Liver (tissue), 9 donors: ENCODE results near the gene ALG10B. TPM values are rescaled to one million over a fixed set of nuclear protein-coding genes. Genes with fewer than 3 reads are reported as not detected.

Source experiments
- DNase-seq: peaks from one replicate; pipeline ENCODE4 v3.0.0-alpha.2; 2017; ENCODE audit warnings: low spot score
- H3K27ac ChIP-seq, 2 donors: one replicate each; pipeline ENCODE4 v1.7.0; 2013; ENCODE audit warnings: inconsistent platforms in 2 of 2, low read length in 2 of 2, control low read depth in 1 of 2, low read depth in 1 of 2, mild to moderate bottlenecking in 1 of 2
- H3K27me3 ChIP-seq, 4 donors: one replicate each; pipeline versions ENCODE4 v1.6.1 to v1.7.0; 2013; ENCODE audit warnings: low read length in 3 of 4, inconsistent platforms in 1 of 4, mild to moderate bottlenecking in 1 of 4, moderate library complexity in 1 of 4; ENCODE audit not compliant: control insufficient read depth in 4 of 4, insufficient read depth in 4 of 4
- H3K36me3 ChIP-seq, 4 donors: one replicate each; pipeline versions ENCODE4 v1.6.1 to v1.7.0; 2013; ENCODE audit warnings: low read length in 3 of 4, mild to moderate bottlenecking in 3 of 4, low read depth in 1 of 4, moderate library complexity in 1 of 4; ENCODE audit not compliant: control insufficient read depth in 4 of 4, insufficient read depth in 3 of 4
- H3K4me1 ChIP-seq, 4 donors: one replicate each; pipeline versions ENCODE4 v1.6.1 to v1.7.0; 2013; ENCODE audit warnings: low read length in 3 of 4, mild to moderate bottlenecking in 3 of 4, moderate library complexity in 1 of 4; ENCODE audit not compliant: control insufficient read depth in 4 of 4, insufficient read depth in 4 of 4
- H3K4me3 ChIP-seq, 3 donors: one replicate each; pipeline versions ENCODE4 v1.6.1 to v1.7.0; 2013; ENCODE audit warnings: low read length in 3 of 3, control low read depth in 1 of 3, low read depth in 1 of 3, mild to moderate bottlenecking in 1 of 3
- H3K9ac ChIP-seq, 2 donors: one replicate each; pipeline ENCODE4 v1.7.0; 2013; ENCODE audit warnings: low read length in 2 of 2, mild to moderate bottlenecking in 2 of 2, moderate library complexity in 2 of 2, control low read depth in 1 of 2, low read depth in 1 of 2
- H3K9me3 ChIP-seq, 4 donors: one replicate each; pipeline versions ENCODE4 v1.6.1 to v1.7.0; 2013; ENCODE audit warnings: low read length in 3 of 4; ENCODE audit not compliant: control insufficient read depth in 4 of 4
- EGR1 ChIP-seq, 2 donors: IDR thresholded peaks; 2 replicates each; pipeline ENCODE4 v1.6.1; 2016 to 2018; ENCODE audit warnings: antibody characterized with exemption in 2 of 2, low read depth in 2 of 2
- FOXA1 ChIP-seq: IDR thresholded peaks from 2 replicates; pipeline ENCODE4 v1.6.1; 2016; ENCODE audit warnings: antibody characterized with exemption
- FOXA2 ChIP-seq: IDR thresholded peaks from 2 replicates; pipeline ENCODE4 v1.6.1; 2016; ENCODE audit warnings: antibody characterized with exemption
- GABPA ChIP-seq, 2 donors: IDR thresholded peaks in 1 of 2; conservative IDR thresholded peaks in 1 of 2; 2 replicates each; pipeline ENCODE4 v1.6.1; 2016; ENCODE audit warnings: antibody characterized with exemption in 2 of 2, mild to moderate bottlenecking in 1 of 2, moderate library complexity in 1 of 2
- HNF4A ChIP-seq, 2 donors: conservative IDR thresholded peaks; 2 replicates each; pipeline ENCODE4 v1.6.1; 2016; ENCODE audit warnings: antibody characterized with exemption in 2 of 2, mild to moderate bottlenecking in 2 of 2
- HNF4G ChIP-seq: IDR thresholded peaks from 2 replicates; pipeline ENCODE4 v1.6.1; 2016; ENCODE audit warnings: antibody characterized with exemption
- JUND ChIP-seq, 2 donors: IDR thresholded peaks; 2 replicates each; pipeline ENCODE4 v1.6.1; 2016; ENCODE audit warnings: antibody characterized with exemption in 2 of 2
- NR2F2 ChIP-seq: IDR thresholded peaks from 2 replicates; pipeline ENCODE4 v1.6.1; 2016; ENCODE audit warnings: antibody characterized with exemption
- RAD21 ChIP-seq, 2 donors: IDR thresholded peaks; 2 replicates each; pipeline ENCODE4 v1.6.1; 2016; ENCODE audit warnings: antibody characterized with exemption in 2 of 2, mild to moderate bottlenecking in 2 of 2
- RXRA ChIP-seq, 2 donors: IDR thresholded peaks; 2 replicates each; pipeline ENCODE4 v1.6.1; 2017 to 2018; ENCODE audit warnings: antibody characterized with exemption in 2 of 2, mild to moderate bottlenecking in 1 of 2
- SP1 ChIP-seq: IDR thresholded peaks from 2 replicates; pipeline ENCODE4 v1.6.1; 2018; ENCODE audit warnings: antibody characterized with exemption, mild to moderate bottlenecking
- TAF1 ChIP-seq: conservative IDR thresholded peaks from 2 replicates; pipeline ENCODE4 v1.6.1; 2016; ENCODE audit warnings: antibody characterized with exemption, mild to moderate bottlenecking
- YY1 ChIP-seq: IDR thresholded peaks from 2 replicates; pipeline ENCODE4 v1.6.1; 2016; ENCODE audit warnings: antibody characterized with exemption, mild to moderate bottlenecking
- WGBS: extraction: QIAGEN DNeasy Blood & Tissue Kit; methylation state at CpG from one replicate; pipeline ENCODE4 v1.1.7; 2013; 5-methylcytosine and 5-hydroxymethylcytosine counted together
- polyA plus RNA-seq, 2 donors: library from polyadenylated mRNA; stranded (reverse) in 1 of 2; unstranded in 1 of 2; fragments of 200-250 nt in 1 of 2; fragments of >200 nt in 1 of 2; fragmentation: Nextera tagmentation in 1 of 2; extraction: Ambion mirVana in 1 of 2; gene quantifications; one replicate each; pipeline versions ENCODE4 v1.2.1 to v1.2.3, GENCODE V29; 2013 to 2015
- total RNA-seq, 2 donors: library from RNA; depleted of rRNA; stranded (reverse); fragments of >200 nt; gene quantifications; one replicate each; pipeline ENCODE4 v1.2.3, GENCODE V29; 2014
- TF ChIP-seq, protein P1 (sequence below): IDR thresholded peaks from 2 replicates; pipeline ENCODE4 v1.6.1; 2016; ENCODE audit warnings: antibody characterized with exemption
- TF ChIP-seq, protein P2 (sequence below): IDR thresholded peaks from 2 replicates; pipeline ENCODE4 v1.6.1; 2016; ENCODE audit warnings: antibody characterized with exemption
- TF ChIP-seq, protein P3 (sequence below): IDR thresholded peaks from 2 replicates; pipeline ENCODE4 v1.6.1; 2016; ENCODE audit warnings: antibody characterized with exemption, mild to moderate bottlenecking
- TF ChIP-seq, protein P4 (sequence below): IDR thresholded peaks from 2 replicates; pipeline ENCODE4 v1.6.1; 2016; ENCODE audit warnings: antibody characterized with exemption
- donor health status: healthy.
- donor health status: healthy.
- donor health status: healthy.
- donor health status: healthy.
- donor health status: healthy.

The ALG10B gene
- total and polyA plus RNA-seq, 4 donors: 1.2 to 3.3 (median 2.5) TPM

DNA sequence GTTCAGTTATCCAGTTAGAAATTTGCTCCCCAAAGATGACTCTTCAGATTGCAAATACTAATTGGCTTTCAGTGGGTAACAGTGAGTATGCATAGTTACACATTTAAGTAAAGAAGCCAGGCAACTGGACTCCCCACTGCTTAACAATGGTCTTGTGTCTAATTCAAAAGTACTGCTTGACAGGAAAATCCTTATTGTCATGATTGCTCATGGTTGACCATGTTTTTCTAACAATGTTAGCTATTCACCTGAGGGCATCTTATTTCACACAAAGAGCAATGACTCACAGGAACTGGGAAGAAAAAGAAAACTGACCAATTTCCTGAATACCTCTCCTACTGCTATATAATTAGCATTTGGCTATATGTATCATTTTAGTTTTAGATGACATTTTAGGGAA is 33.7 kb upstream of the ALG10B start:
- Histone ChIP-seq H3K4me3 (no peak overlapping the region), H3K9me3 (no peaks in the 10 kb centered on the region), H3K9ac (no peak overlapping the region), H3K27me3 (no peaks in the 10 kb centered on the region), H3K27ac (no peak overlapping the region), H3K36me3 (no peaks in the 10 kb centered on the region), H3K4me1 (no peaks in the 10 kb centered on the region)
- TF ChIP-seq HNF4G (no peak), GABPA (IDR thresholded peaks at IDR 0.05 in 1 of 2, conservative IDR thresholded peaks at IDR 0.05 in 1 of 2) (no peak), FOXA1 (no peak), SP1 (no peak), YY1 (no peak), RXRA (IDR thresholded peaks at IDR 0.05) (no peak), FOXA2 (no peak)
- TF ChIP-seq, protein P1, sequence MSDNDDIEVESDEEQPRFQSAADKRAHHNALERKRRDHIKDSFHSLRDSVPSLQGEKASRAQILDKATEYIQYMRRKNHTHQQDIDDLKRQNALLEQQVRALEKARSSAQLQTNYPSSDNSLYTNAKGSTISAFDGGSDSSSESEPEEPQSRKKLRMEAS: no peak
- TF ChIP-seq, protein P2, sequence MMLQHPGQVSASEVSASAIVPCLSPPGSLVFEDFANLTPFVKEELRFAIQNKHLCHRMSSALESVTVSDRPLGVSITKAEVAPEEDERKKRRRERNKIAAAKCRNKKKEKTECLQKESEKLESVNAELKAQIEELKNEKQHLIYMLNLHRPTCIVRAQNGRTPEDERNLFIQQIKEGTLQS: no peak
- TF ChIP-seq, protein P3, sequence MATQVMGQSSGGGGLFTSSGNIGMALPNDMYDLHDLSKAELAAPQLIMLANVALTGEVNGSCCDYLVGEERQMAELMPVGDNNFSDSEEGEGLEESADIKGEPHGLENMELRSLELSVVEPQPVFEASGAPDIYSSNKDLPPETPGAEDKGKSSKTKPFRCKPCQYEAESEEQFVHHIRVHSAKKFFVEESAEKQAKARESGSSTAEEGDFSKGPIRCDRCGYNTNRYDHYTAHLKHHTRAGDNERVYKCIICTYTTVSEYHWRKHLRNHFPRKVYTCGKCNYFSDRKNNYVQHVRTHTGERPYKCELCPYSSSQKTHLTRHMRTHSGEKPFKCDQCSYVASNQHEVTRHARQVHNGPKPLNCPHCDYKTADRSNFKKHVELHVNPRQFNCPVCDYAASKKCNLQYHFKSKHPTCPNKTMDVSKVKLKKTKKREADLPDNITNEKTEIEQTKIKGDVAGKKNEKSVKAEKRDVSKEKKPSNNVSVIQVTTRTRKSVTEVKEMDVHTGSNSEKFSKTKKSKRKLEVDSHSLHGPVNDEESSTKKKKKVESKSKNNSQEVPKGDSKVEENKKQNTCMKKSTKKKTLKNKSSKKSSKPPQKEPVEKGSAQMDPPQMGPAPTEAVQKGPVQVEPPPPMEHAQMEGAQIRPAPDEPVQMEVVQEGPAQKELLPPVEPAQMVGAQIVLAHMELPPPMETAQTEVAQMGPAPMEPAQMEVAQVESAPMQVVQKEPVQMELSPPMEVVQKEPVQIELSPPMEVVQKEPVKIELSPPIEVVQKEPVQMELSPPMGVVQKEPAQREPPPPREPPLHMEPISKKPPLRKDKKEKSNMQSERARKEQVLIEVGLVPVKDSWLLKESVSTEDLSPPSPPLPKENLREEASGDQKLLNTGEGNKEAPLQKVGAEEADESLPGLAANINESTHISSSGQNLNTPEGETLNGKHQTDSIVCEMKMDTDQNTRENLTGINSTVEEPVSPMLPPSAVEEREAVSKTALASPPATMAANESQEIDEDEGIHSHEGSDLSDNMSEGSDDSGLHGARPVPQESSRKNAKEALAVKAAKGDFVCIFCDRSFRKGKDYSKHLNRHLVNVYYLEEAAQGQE: no peak
- TF ChIP-seq, protein P4, sequence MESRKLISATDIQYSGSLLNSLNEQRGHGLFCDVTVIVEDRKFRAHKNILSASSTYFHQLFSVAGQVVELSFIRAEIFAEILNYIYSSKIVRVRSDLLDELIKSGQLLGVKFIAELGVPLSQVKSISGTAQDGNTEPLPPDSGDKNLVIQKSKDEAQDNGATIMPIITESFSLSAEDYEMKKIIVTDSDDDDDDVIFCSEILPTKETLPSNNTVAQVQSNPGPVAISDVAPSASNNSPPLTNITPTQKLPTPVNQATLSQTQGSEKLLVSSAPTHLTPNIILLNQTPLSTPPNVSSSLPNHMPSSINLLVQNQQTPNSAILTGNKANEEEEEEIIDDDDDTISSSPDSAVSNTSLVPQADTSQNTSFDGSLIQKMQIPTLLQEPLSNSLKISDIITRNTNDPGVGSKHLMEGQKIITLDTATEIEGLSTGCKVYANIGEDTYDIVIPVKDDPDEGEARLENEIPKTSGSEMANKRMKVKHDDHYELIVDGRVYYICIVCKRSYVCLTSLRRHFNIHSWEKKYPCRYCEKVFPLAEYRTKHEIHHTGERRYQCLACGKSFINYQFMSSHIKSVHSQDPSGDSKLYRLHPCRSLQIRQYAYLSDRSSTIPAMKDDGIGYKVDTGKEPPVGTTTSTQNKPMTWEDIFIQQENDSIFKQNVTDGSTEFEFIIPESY: no peak
- no peak for DNase-seq

DNA sequence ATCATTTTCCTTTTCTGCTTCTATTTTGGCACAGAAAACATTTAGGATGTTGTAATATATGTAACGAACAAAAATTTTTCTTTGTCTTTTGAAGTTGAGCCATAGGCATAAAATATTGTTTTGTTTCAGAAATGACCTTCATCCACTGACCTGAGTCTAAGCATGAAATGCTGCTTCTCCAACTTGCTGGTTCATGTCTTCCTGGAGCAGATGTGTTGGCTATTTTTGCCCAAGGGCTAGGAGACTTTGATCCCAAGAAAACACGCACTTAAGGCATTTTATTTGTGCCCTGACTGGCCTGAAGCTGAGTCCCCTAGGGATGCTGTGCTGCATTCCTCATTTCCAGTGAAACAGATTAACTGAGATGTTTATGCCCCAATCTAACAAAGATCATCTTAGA is 27.2 kb upstream of the ALG10B start:
- no peak overlapping the region for H3K9ac ChIP-seq
- no peak overlapping the region for H3K27ac ChIP-seq
- H3K4me1 ChIP-seq: no peaks in the 10 kb centered on the region
- no peak overlapping the region for H3K4me3 ChIP-seq
- WGBS: 50% methylated on average over 2 of the region's 2 CpGs
- H3K27me3 ChIP-seq: no peaks in the 10 kb centered on the region
- H3K9me3 ChIP-seq: no peaks in the 10 kb centered on the region
- DNase-seq: no peak
- no peaks in the 10 kb centered on the region for H3K36me3 ChIP-seq
- TF ChIP-seq FOXA1 (no peak), RXRA (IDR thresholded peaks at IDR 0.05) (no peak), TAF1 (no peak), FOXA2 (no peak), EGR1 (IDR thresholded peaks at IDR 0.05; ENCODE audit: low read depth in 2 of 2) (no peak), YY1 (no peak), RAD21 (IDR thresholded peaks at IDR 0.05) (no peak), HNF4G (no peak), HNF4A (conservative IDR thresholded peaks at IDR 0.05) (no peak), NR2F2 (no peak), JUND (IDR thresholded peaks at IDR 0.05) (no peak), SP1 (no peak), GABPA (IDR thresholded peaks at IDR 0.05 in 1 of 2, conservative IDR thresholded peaks at IDR 0.05 in 1 of 2) (no peak)
- TF ChIP-seq, protein P4: no peak
- TF ChIP-seq, protein P1: no peak
- TF ChIP-seq, protein P2: no peak
- TF ChIP-seq, protein P3: no peak
